LHCN-M2 (cell line): ENCODE results near the gene DTL. TPM values are rescaled to one million over a fixed set of nuclear protein-coding genes. Genes with fewer than 3 reads are reported as not detected.
"Not testable (repeated sequence)": the region's sequence is repeated elsewhere in the genome, so short reads cannot be mapped to it uniquely, and the experiment has no call there.

Source experiments
- DNase-seq: peaks from one replicate; pipeline ENCODE4 v3.0.0-alpha.2; 2012; ENCODE audit warnings: low read depth
- polyA plus RNA-seq: library from polyadenylated mRNA; unstranded; fragments of >200 nt; gene quantifications from one replicate; pipeline ENCODE4 v1.2.1, GENCODE V29; 2012; ENCODE audit warnings: missing spikeins
- total RNA-seq: library from RNA; depleted of rRNA; stranded (reverse); fragments of >200 nt; gene quantifications from 2 replicates; pipeline ENCODE4 v1.2.3, GENCODE V29; 2014; rRNA removed

The DTL gene
- total RNA-seq: 38.5 and 40.1 TPM in 2 replicates
- 16.5 TPM for polyA plus RNA-seq

- peak; percentile 99 for DNase-seq
Measured at GRCh38 chr1:212035123-212035834, at the start of gene DTL, which contains the start of gene INTS7. Gene DTL, plus strand, starts transcription at chr1:212035748. Its CDS starts 143 bp downstream, at chr1:212035891. Gene INTS7, minus strand, starts transcription at chr1:212035557. Its CDS starts 120 bp downstream, at chr1:212035437.

GRCh38 chr1:211986628-211987254 lies 48.8 kb upstream of the DTL start:
- DNase-seq: no peak

GRCh38 chr1:211991695-211992094 lies 43.9 kb upstream of the DTL start:
- DNase-seq: no peak

- DNase-seq: not testable (repeated sequence)
Measured at GRCh38 chr1:211997426-211997825, 38.1 kb upstream of the DTL start.

- no peak for DNase-seq
Measured at GRCh38 chr1:212002536-212002935, 33.0 kb upstream of the DTL start.

GRCh38 chr1:212004895-212005608 lies 30.5 kb upstream of the DTL start:
- no peak for DNase-seq

- DNase-seq: no peak
Measured at GRCh38 chr1:212007178-212007577, 28.4 kb upstream of the DTL start.

GRCh38 chr1:212007886-212008285 lies 27.7 kb upstream of the DTL start:
- DNase-seq: peak; percentile 67

- no peak for DNase-seq
Measured at GRCh38 chr1:212009561-212009960, 26.0 kb upstream of the DTL start.

- no peak for DNase-seq
Measured at GRCh38 chr1:212010004-212010403, 25.5 kb upstream of the DTL start.

GRCh38 chr1:212012034-212012740 lies 23.4 kb upstream of the DTL start:
- peak; percentile 59 for DNase-seq

- DNase-seq: no peak
Measured at GRCh38 chr1:212013672-212014071, 21.9 kb upstream of the DTL start.

- no peak for DNase-seq
Measured at GRCh38 chr1:212020975-212021374, 14.6 kb upstream of the DTL start.

GRCh38 chr1:212021563-212021962 lies 14.0 kb upstream of the DTL start:
- DNase-seq: no peak

GRCh38 chr1:212022908-212023307 lies 12.6 kb upstream of the DTL start:
- DNase-seq: not testable (repeated sequence)

GRCh38 chr1:212024469-212025149 lies 10.9 kb upstream of the DTL start:
- DNase-seq: no peak

- not testable (repeated sequence) for DNase-seq
Measured at GRCh38 chr1:212027727-212028126, 7.8 kb upstream of the DTL start.

GRCh38 chr1:212030936-212031528 lies 4.5 kb upstream of the DTL start:
- DNase-seq: peak; percentile 88

- DNase-seq: no peak
Measured at GRCh38 chr1:212034516-212035122, 929 bp upstream of the DTL start.
